HG02571 (cell line): ENCODE measurements around the gene PTH.

ENCODE experiments used
- ATAC-seq: cut with Tn5 transposase; IDR thresholded peaks from one replicate; pipeline ENCODE4 v1.9.1; 2021; ENCODE audit warnings: mild to moderate bottlenecking, moderate library complexity; ENCODE audit not compliant: unreplicated experiment

PTH gene

GRCh38 chr11:13450832-13451397 lies 44.9 kb downstream of the PTH start:
- ATAC-seq: no peak

DNA sequence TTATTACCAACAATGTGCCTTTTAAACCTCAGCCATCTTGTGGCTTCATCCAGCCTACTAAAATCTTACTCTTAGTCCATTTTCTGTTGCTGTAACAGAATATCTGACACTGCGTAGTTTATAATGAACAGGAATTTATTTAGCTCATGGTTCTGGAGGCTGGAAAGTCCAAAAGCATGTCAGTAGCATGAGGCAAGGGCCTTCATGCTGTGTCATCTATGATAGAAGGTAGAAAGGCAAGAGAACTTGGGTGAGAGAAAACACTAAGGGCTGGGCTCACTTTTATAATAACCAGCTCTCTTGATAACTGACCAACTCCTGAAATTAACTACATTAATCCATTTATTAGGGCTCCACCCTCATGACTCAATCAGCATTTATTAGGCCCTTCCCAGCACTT lies 46.3 kb downstream of the PTH start:
- ATAC-seq: no peak

DNA sequence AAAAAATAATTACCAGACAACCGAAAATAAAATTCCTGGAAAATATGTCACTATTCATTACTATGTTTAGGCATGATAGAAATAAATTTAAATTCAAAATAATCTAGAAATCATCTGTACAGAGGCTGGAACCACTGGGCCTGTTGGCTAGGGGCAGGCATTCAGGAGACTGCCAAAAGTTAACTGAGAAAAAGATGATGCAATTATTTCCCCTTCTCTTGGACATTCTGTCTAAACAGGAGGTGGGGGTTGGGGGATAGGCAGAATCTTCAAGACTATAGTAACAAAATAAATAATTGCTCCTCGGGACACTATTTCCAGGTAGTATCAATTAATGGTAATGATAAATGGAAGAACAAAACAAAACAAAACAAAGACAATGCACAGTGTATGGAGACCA lies 46.9 kb downstream of the PTH start:
- no peak for ATAC-seq

DNA sequence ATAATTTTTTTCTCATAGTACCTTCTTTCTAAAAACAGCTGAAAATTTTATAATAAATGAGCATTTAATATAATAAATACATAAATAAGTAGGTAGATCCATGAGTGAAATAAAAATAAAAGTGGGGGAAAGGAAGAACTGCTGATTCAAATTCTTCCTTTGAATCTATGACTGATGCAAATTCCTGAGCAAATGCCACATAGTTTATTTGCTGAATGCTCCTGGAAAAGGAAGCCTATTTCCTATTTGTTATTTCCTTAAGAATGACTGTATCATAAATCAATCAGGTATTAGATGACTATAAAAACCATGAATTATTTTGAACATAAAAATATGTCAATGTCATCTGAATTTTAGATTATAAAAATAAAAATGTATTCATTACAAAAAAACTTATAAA lies 49.4 kb downstream of the PTH start:
- no peak for ATAC-seq

- ATAC-seq: no peak
These were observed 50.2 kb downstream of the PTH start for GRCh38 chr11:13445588-13445987.
